H9 (cell line): ENCODE measurements around the gene C1QTNF1. TPM values are rescaled to one million over a fixed set of nuclear protein-coding genes. Genes with fewer than 3 reads are reported as not detected.

Experiments used
- DNase-seq: peaks from one replicate; pipeline ENCODE4 v3.0.0-alpha.2; 2017
- H2AFZ ChIP-seq: one replicate; pipeline ENCODE4 v1.6.1; 2013; ENCODE audit warnings: mild to moderate bottlenecking, low read length, control low read depth, moderate library complexity
- H2AK5ac ChIP-seq: 2 replicates; pipeline ENCODE4 v1.6.1; 2013; ENCODE audit warnings: low read length, control low read depth, mixed read lengths; ENCODE audit not compliant: insufficient read length
- H2BK120ac ChIP-seq: one replicate; pipeline ENCODE4 v1.6.1; 2013; ENCODE audit warnings: low read depth, mild to moderate bottlenecking, low read length, control low read depth, inconsistent platforms; ENCODE audit not compliant: poor library complexity, severe bottlenecking
- H2BK12ac ChIP-seq: 2 replicates; pipeline ENCODE4 v1.6.1; 2013; ENCODE audit warnings: low read length, control low read depth, mixed read lengths, low read depth; ENCODE audit not compliant: insufficient read length
- H2BK15ac ChIP-seq: 2 replicates; pipeline ENCODE4 v1.6.1; 2013; ENCODE audit warnings: low read depth, low read length, control low read depth
- H2BK20ac ChIP-seq: one replicate; pipeline ENCODE4 v1.6.1; 2013; ENCODE audit warnings: low read depth, mild to moderate bottlenecking, low read length, control low read depth, inconsistent platforms; ENCODE audit not compliant: poor library complexity, severe bottlenecking
- H2BK5ac ChIP-seq: 2 replicates; pipeline ENCODE4 v1.6.1; 2013; ENCODE audit warnings: low read length, control low read depth, mixed read lengths; ENCODE audit not compliant: insufficient read length
- H3K14ac ChIP-seq: 2 replicates; pipeline ENCODE4 v1.6.1; 2013; ENCODE audit warnings: low read length, control low read depth; ENCODE audit not compliant: insufficient read depth
- H3K18ac ChIP-seq: 2 replicates; pipeline ENCODE4 v1.6.1; 2013; ENCODE audit warnings: low read depth, mild to moderate bottlenecking, mixed read lengths, low read length, control low read depth; ENCODE audit not compliant: insufficient read length
- H3K23ac ChIP-seq: 2 replicates; pipeline ENCODE4 v1.6.1; 2013; ENCODE audit warnings: low read length, control low read depth, mixed read lengths, low read depth; ENCODE audit not compliant: insufficient read length
- H3K23me2 ChIP-seq: 2 replicates; pipeline ENCODE4 v1.6.1; 2013; ENCODE audit warnings: low read depth, mild to moderate bottlenecking, mixed read lengths, low read length, control low read depth; ENCODE audit not compliant: insufficient read length, poor library complexity, severe bottlenecking
- H3K27ac ChIP-seq: 2 replicates; pipeline ENCODE4 v1.5.1; 2013; ENCODE audit warnings: low read length, control low read depth, mixed read lengths, low read depth; ENCODE audit not compliant: insufficient read length
- H3K27me3 ChIP-seq: 2 replicates; pipeline ENCODE4 v1.6.1; 2013; ENCODE audit warnings: low read length, control low read depth, inconsistent platforms; ENCODE audit not compliant: insufficient read depth
- H3K4ac ChIP-seq: 2 replicates; pipeline ENCODE4 v1.6.1; 2013; ENCODE audit warnings: low read depth, mild to moderate bottlenecking, control low read depth, inconsistent platforms, low read length, moderate library complexity
- H3K4me1 ChIP-seq: 2 replicates; pipeline ENCODE4 v1.6.1; 2013; ENCODE audit warnings: low read length, control low read depth, inconsistent platforms; ENCODE audit not compliant: insufficient read depth
- H3K4me2 ChIP-seq: 2 replicates; pipeline ENCODE4 v1.6.1; 2013; ENCODE audit warnings: low read length, control low read depth, mixed read lengths; ENCODE audit not compliant: insufficient read length, insufficient read depth
- H3K56ac ChIP-seq: 2 replicates; pipeline ENCODE4 v1.6.1; 2013; ENCODE audit warnings: low read depth, mild to moderate bottlenecking, mixed read lengths, low read length, control low read depth; ENCODE audit not compliant: insufficient read length
- H3K79me1 ChIP-seq: 2 replicates; pipeline ENCODE4 v1.6.1; 2013; ENCODE audit warnings: low read depth, mild to moderate bottlenecking, moderate library complexity, low read length, control low read depth, inconsistent platforms; ENCODE audit not compliant: insufficient read depth, poor library complexity, severe bottlenecking
- H3K79me2 ChIP-seq: 2 replicates; pipeline ENCODE4 v1.6.1; 2013; ENCODE audit warnings: low read length, control low read depth, inconsistent platforms; ENCODE audit not compliant: insufficient read depth
- H3K9ac ChIP-seq: 2 replicates; pipeline ENCODE4 v1.6.1; 2013; ENCODE audit warnings: low read length, control low read depth, mixed read lengths; ENCODE audit not compliant: insufficient read length; ENCODE audit errors: extremely low read depth
- H3K9me3 ChIP-seq: one replicate; pipeline ENCODE4 v1.6.1; 2013; ENCODE audit warnings: low read depth, low read length, inconsistent platforms; ENCODE audit not compliant: control insufficient read depth
- H3T11ph ChIP-seq: one replicate; pipeline ENCODE4 v1.6.1; 2013; ENCODE audit warnings: mild to moderate bottlenecking, low read length, control low read depth, inconsistent platforms
- H4K20me1 ChIP-seq: one replicate; pipeline ENCODE4 v1.6.1; 2013; ENCODE audit not compliant: control insufficient read depth, insufficient read length, insufficient read depth
- H4K5ac ChIP-seq: 2 replicates; pipeline ENCODE4 v1.6.1; 2013; ENCODE audit warnings: low read depth, mild to moderate bottlenecking, mixed read lengths, low read length, control low read depth; ENCODE audit not compliant: insufficient read length
- H4K8ac ChIP-seq: replicated peaks from 2 replicates; pipeline ENCODE4 v1.6.1; 2013; ENCODE audit warnings: low read length, control low read depth, mixed read lengths, low read depth; ENCODE audit not compliant: insufficient read length
- H4K91ac ChIP-seq: 2 replicates; pipeline ENCODE4 v1.6.1; 2013; ENCODE audit warnings: low read depth, mild to moderate bottlenecking, moderate library complexity, mixed read lengths, low read length, control low read depth; ENCODE audit not compliant: insufficient read length
- H3K27ac Mint-ChIP-seq, 3 experiments: 2 replicates in 2 of 3; 3 replicates in 1 of 3; pipeline ENCODE4 v1.8.0; 2020 to 2021; ENCODE audit warnings: mixed read lengths in 3 of 3, mild to moderate bottlenecking in 1 of 3, moderate library complexity in 1 of 3
- H3K27me3 Mint-ChIP-seq: 2 replicates; pipeline ENCODE4 v1.8.0; 2021; ENCODE audit warnings: low read depth, mild to moderate bottlenecking, moderate library complexity, mixed read lengths
- H3K36me3 Mint-ChIP-seq, 3 experiments: 2 replicates in 2 of 3; 3 replicates in 1 of 3; pipeline ENCODE4 v1.8.0; 2020 to 2021; ENCODE audit warnings: low read depth in 3 of 3, mixed read lengths in 3 of 3; ENCODE audit not compliant: insufficient read depth in 1 of 3
- H3K4me1 Mint-ChIP-seq, 2 experiments: 2 replicates each; pipeline ENCODE4 v1.8.0; 2020; ENCODE audit warnings: mixed read lengths in 2 of 2
- H3K4me3 Mint-ChIP-seq, 2 experiments: 2 replicates in 1 of 2; 3 replicates in 1 of 2; pipeline ENCODE4 v1.8.0; 2020 to 2021; ENCODE audit warnings: mild to moderate bottlenecking in 2 of 2, mixed read lengths in 2 of 2, moderate library complexity in 1 of 2
- H3K9me3 Mint-ChIP-seq, 2 experiments: 2 replicates in 1 of 2; 3 replicates in 1 of 2; pipeline ENCODE4 v1.8.0; 2020; ENCODE audit warnings: mild to moderate bottlenecking in 2 of 2, mixed read lengths in 2 of 2, moderate library complexity in 1 of 2
- CTCF ChIP-seq: fragments of 200-600 bp; sonication (generic); conservative IDR thresholded peaks from 3 replicates; pipeline ENCODE4 v1.8.0; 2021; ENCODE audit warnings: antibody characterized with exemption, mild to moderate bottlenecking
- WGBS: extraction: QIAGEN DNeasy Blood & Tissue Kit; methylation state at CpG from one replicate; pipeline ENCODE4 v1.1.7; 2013; ENCODE audit warnings: missing lambda C conversion rate, low lambda C conversion rate, mixed read lengths; ENCODE audit not compliant: insufficient read length; ENCODE audit errors: extremely low coverage; 5-methylcytosine and 5-hydroxymethylcytosine counted together
- total RNA-seq: library from RNA; stranded (reverse); gene quantifications from 2 replicates; pipeline ENCODE4 v1.2.1, GENCODE V29; 2021

C1QTNF1 gene
- total RNA-seq, 1 experiment from 2014 or later = 0.96 TPM

GRCh38 chr17:78977681-78977943 lies 46.4 kb upstream of the C1QTNF1 start:
- Histone ChIP-seq H3K4me2 (no peak overlapping the region), H3K79me2 (no peaks in the 10 kb centered on the region), H3K27ac (no peak overlapping the region), H4K91ac (no peak overlapping the region), H2AK5ac (no peak overlapping the region), H4K8ac (no peak overlapping the region), H3K23me2 (no peaks in the 10 kb centered on the region), H2BK15ac (no peak overlapping the region), H3K14ac (no peak overlapping the region; the same call in 1 of the 2 replicates), H3K4me1 (no peaks in the 10 kb centered on the region; the same call in 1 of the 2 replicates), H3K4ac (no peak overlapping the region), H3T11ph (no peak overlapping the region), H4K20me1 (no peaks in the 10 kb centered on the region), H3K23ac (no peak overlapping the region), H2BK5ac (no peak overlapping the region), H3K9me3 (no peaks in the 10 kb centered on the region), H3K9ac (no peak overlapping the region), H2AFZ (no peak overlapping the region), H2BK12ac (no peak overlapping the region), H2BK20ac (no peak overlapping the region), H3K56ac (no peak overlapping the region), H2BK120ac (no peak overlapping the region), H3K79me1 (no peaks in the 10 kb centered on the region), H4K5ac (no peak overlapping the region), H3K27me3 (no peaks in the 10 kb centered on the region), H3K18ac (no peak overlapping the region)
- Mint-ChIP-seq H3K27me3 (peaks cover 2% of the 10 kb centered on the region), H3K36me3 (peaks cover 0 to 2% (median 1%) of the 10 kb centered on the region in 3 experiments; a peak in 4 of 7 replicates), H3K27ac (no peak overlapping the region), H3K4me3 (no peak overlapping the region), H3K9me3 (no peaks in the 10 kb centered on the region), H3K4me1 (peaks cover 14 to 34% of the 10 kb centered on the region in 2 experiments)
- DNase-seq = no peak
- WGBS = no CpG with 5 or more reads among the region's 8 CpGs
- TF ChIP-seq CTCF = no peak
